T-helper 2 cell (primary cell): ENCODE measurements around the gene DIS3L2.
"Not testable (repeated sequence)": the region's sequence is repeated elsewhere in the genome, so short reads cannot be mapped to it uniquely, and the experiment has no call there.

Source experiments
- DNase-seq, 5 experiments: peaks; one replicate each; pipeline versions ENCODE4 v3.0.0 to v3.0.0-alpha.2; 2012 to 2022

DIS3L2 gene

DNA sequence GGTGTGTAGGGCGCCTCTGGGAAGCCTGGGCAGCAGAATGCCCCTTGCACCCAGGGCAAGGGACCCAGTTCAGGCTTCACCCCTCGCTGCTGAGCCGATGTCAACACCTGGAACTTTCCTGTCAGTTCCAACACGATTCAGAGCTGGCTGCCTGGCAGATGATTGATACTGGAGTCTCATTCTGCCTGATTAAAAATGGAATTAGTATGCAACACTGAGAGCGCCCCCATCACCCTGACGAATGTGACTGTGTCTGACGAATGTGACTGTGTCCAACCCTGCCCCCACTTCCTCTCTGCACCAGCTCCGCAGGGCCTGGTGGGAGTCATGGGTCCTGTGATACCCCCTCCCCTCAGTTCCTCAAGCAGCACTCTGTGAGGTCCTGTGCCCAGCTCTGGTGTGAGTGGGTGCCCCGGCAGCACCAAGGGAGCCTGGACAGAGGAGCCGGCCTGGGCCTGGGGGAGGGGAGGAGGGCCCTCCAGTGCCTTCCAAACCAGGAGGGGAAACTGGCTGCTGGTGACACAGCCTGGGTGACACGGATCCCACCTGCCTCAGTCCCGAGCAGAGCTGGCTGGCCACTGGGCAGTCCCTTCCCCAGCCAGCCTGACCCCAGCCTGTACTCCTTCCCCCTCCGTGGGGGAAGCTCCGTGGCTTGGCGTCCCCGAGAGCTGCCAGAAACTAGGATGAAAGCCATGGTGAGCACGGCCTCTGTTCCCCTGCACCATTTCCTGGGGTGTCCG is 375.6 kb downstream of the DIS3L2 start:
- no peak for DNase-seq

DNA sequence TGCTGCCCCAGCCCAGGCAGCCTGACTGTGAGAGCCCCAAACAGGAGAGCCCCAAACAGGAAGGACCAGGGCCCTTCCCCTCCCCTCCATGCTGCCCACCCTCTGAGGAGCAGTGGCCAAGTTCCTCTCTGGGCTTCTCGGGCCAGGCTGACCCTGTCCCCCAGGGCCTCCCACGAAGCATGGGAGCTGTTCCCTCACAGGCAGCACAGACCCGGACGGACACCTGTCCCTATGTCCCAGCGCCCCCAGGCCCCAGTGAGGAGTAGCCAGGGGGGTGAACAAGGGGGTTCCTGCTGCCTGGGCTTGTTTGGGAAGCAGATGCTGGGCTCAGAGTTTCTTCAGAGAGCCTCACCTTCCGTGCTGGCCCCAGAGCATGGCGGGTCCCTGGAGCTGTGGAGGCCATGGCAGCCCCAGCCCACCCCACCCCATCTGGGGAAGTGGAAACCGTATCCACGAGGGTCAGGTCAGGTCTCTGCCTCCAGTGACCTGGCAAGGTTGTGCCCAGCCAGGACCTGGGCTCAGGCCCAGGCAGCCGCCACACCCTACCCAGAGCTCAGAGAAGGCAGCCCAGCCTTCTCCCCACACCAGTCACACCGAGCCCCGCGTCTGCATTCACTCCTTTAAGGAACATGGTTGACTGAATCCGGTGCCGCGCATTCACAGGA is 376.7 kb downstream of the DIS3L2 start:
- not testable (repeated sequence) for DNase-seq

DNA sequence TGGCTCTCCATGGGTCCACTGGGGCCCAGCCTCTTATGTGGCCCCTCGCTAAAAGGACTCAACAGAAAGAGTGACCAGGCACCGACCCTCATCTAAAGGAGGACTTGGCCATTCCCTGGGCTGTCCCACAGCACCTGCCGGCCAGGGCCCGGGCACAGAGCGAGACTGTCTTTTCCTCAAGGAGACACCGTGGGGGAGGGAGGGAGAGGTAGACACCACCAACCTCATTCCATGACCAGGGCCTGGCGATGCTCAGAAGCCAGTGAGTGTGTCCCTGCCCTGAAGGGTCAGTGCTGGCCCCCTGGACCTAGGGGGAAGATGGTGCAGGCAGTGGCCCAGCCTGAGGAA is 377.2 kb downstream of the DIS3L2 start:
- DNase-seq, result no peak

DNA sequence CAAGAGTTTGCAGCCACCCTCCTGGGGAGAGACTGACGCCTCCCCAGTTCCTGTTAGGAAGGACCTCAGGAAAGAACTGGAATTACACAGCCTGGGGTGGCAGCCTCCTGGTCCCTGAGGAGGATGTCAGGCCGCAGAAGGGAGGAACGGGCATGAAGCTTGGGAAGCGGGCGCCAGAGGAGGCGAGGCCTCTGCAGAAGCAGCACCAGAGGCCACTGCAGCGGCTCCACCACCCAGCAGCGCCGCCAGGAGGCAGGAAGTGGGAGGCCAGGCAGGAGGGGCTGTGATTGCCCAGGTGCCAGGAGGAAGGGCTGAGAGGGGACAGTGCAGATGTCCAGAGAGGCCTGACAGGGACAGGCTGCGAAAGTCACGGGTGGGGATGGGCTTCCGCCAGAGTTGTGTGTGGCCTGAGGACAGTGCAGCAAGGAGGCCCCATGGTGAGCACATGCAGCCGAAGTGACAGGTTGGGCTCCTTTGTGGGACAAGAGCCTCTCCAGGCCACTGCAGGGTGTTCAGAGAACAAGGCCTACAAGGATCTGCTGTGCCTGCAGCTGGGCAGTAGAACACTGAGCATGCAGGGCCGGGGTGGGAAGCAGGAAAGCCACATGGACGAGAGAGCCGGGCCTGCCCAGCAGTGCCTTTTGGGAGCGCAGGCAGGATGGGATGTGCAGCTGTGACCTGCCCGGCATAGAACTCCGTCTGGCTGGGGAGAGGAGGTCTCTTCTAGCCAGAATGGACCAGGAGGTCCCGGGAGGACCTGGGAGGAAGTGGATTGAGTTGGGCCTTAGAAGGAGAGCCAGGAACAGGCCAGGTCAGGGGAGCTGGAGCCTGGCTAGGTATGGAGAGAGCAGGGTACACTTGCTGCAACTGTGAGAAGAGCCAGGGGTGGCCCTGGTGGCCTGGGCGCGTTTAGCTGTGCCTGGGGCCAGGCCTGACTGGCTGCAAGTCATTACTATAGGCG is 377.9 kb downstream of the DIS3L2 start:
- DNase-seq, result no peak

DNA sequence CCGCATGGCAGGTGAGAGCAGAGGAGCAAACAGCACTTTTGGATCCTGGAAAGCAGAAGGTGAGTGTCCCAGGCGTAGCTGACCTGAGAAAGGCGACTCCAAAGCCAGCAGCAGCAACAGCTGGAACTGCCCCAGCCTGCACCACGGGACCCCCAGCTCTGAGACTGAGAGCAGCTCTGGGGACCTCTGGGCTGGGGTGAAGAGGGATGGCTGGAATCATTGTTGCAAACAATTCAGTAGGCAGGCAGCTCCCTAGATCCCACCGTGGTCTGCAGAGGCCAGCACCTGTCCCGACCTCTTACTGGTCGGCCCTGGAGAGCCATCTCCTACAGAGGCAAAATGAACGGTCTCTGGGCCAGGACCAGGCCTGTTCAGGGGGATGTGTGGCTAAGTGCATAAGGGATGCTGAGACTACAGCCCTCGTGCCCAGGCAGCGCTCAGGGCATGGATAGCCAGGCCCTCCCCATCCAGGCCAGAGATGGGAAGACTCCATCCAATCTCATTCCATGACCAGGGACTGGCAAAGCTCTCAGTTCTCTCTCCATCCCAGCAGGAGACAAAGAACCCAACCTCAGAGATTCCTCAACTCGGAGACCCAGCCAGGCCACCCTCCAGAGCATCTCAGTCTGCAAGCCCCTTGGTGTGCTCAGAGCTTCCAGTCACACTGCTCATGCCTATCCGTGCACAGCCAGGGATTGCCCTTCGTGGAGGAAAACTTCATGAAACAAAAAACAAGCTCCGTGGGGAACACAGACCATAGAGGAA is 378.8 kb downstream of the DIS3L2 start:
- DNase-seq, result no peak

DNA sequence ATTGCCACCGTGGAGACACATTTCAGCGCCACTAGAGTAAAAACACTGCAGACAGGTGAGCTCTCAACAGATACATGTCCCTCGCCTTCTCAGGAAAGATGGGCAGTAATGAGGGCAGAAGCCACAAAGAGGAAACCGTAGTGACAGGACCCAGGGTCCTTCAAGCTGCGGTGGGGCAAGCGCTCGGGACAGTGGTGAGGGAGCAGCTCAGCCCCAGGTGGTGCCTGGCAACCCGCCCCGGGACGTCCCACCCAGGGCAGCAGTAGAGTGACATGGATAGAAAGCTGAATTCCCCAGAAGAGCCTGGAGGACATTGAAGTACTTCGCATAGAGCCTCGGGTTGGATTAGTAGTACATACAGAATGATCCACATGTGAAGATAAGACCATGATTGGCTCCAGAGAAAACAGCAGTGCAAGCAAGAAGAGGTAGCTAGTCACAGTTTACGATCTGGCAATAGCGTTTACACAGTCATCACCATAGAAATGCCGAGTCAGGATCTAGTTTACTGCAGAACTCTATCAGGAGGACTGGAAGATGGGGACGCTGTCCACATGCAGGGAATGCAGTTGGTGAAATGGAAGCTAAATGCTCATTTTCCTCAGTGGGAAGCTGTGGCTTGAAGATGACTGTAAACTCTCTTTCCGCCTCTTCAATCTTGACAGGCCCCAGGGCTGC is 379.7 kb downstream of the DIS3L2 start:
- DNase-seq, result no peak

DNA sequence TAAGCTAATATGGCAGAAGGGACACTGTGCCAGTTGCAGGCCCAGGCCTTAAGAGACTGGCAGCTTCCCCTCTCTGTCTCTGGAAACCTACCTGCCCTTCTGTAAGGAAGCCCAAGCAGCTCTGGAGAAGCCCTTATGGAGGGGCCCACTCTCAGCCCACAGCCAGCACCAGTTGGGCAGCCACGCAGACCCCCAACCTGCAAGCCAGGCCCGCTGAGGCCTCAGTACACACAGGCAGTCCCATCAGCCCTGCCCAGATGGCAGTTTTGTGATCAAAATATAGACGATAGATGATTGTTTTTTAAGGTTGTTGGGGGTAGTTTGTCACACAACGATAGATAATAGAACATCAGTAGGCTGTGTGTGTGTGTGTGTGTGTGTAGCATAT is 380.2 kb downstream of the DIS3L2 start:
- no peak for DNase-seq

DNA sequence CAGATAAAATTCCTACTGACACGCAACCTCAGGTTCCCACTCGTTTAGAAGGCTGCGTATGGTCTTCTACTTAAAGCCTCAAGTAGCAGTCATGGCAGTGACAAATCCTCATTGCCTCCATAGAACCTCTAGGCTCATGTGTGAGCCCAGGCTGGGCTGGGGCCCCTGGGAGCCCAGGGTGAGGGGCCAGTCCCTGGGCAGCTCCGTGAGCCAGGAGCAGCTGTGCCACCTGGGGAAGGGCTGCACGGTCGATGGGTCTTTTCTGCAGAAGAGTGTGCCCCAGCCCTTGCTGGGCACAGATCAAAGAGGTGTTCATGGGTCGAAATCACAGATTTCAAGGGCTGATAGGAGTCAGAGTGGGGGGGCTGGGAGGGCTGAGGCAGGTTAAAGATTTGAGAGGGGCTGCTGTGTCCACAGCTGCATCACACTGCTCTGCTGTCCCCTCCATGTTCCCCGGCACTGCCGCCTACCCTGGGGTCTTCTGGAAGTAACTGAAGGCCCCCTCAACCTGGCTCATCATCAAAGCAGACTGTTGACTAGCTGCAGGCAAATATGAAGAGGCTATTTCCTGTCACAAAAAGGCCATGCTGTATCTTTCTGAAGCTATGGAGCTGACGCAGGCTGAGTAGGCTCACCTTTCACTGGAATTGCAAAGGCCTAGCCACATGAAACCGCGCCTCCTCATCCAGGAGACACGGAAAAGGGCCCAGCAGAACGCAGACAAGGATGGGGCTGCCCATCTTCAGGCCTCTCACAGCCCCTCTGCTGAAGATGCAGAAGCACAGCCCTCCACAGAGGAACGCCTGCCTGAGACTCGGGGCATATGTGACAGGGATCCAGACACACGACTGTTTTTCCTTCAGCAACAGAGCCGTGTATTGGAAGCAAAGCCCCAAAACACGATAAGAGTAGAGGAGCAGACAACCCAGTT is 381.4 kb downstream of the DIS3L2 start:
- peak in 1 of 5 experiments; percentile 1 for DNase-seq

DNA sequence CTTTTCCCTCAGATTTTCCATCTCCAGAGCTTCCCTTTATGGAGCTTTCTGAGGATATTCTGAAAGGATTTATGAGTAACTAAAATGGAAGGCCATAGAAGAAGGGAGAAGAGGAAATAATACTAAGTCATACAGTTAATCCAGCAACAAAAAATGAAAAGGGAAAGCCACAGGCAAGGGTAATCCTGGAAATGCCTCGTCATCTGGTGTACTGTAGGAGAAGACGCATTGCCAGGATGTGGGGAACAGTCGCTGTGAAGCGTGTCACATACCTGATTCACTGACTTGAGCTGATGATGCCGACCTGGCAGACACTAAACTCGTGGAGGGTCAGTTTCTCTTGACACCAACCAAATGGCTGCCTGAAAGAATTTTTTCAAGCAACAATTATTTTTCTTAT is 382.3 kb downstream of the DIS3L2 start:
- DNase-seq, result no peak

DNA sequence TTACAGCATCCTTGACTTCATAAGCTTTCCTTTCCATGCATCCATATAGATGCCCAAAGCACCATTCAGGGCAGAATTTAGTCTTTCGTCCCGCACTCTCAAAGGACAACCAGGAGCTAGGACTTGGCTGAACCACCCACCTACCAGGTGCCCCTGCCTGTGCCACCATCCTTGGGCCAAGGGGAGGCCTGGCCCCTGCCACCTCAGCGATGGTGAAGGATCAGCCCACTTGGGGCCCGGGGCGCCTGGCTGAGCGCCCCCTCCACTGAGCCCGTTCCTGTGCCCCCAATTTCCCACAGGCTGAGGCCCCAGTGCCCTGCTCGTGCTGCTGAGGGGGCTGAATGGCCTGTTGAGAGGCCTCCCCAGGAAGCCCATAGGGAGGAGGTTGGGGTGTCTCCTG is 383.7 kb downstream of the DIS3L2 start:
- DNase-seq, result peak in 1 of 5 experiments; percentile 1

DNA sequence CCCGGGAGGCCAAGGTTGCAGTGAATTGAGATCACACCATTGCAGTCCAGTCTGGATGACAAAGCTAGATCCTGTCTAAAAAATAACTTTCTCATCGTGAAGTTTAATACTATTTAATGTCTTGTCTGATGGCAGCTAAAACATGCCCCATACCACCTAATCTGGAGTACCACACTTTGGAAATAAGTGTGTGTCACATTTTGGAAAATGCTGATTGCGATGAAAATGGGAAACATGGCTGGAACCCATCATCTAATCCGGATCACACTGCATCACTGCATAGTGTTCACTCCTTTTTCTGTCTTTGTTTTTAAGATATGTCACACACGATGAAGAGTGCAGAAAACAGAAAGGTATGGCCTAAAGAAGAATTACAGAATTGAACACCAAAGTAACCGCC is 385.9 kb downstream of the DIS3L2 start:
- DNase-seq, result no peak

DNA sequence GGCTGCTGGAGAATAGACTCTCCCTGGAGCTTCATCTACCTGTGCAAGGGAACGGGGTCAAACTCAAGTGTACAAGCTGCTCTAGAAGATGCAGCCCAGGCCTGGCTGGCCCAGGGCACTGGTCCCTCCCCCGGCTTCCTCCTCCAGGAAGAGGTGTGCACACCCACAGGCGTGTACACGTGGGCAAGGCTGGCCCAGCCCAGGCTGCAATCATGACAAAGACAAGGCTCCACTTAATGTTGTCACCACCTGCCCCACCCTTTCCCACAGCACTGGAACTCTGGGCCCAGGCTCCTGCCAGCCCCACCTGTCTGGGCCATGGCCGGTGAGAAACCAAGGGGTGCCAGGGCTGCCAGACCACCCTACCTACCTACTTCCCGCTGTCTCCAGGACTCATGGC is 387.4 kb downstream of the DIS3L2 start:
- DNase-seq, result peak in 1 of 5 experiments; percentile 26

DNA sequence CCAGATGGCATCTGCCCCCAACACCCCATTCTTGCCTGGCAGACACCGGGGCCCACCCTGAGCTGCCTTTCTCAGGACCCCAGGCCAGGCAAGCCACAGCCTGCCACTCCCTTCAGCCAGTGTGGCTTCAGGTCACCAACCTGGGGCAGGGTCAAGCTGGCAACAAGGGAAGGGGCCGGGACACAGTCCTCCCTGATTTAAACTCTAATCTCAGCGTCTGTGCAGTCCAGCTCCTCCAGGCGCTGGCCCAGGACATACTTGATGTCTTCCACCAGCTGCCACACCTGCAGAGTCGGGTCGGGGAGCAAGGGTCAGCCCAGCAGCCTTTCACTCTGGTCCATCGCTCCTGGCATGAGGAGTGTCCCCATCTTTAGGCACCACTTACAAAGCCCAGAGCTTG is 388.0 kb downstream of the DIS3L2 start:
- DNase-seq, result no peak

DNA sequence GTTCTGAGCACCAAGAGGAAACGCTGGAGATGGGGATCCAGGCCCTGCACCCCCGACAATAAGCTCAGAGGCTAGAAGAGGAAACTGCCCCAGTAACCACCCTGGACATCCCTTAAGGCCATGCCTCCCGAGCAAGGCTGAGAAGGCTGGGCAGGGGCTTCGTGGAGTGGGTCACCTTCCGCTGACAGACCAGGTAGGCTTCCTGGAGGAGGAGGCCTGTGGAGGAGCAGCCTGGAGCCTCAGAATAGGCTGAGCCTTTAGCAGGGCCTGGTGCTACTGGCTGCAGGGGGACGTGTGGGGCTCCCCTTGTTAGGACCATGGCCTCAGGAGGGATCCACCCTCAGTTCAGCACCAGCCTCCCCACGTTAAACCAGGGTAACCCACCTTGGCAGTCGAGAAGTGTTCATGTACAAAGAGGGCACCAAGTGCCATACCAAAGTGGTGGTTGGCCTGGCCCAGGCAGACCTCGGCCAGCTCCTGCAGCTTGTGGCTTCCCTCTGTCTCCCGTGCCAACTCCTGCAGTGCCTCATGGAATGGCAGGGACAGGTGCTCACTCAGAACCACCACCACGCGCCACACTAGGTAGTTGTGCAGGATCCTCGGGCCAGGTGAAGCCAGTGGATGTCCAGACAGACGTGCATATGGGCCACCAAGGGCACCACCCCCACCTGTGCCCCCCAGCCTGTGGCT is 388.6 kb downstream of the DIS3L2 start:
- DNase-seq, result no peak

DNA sequence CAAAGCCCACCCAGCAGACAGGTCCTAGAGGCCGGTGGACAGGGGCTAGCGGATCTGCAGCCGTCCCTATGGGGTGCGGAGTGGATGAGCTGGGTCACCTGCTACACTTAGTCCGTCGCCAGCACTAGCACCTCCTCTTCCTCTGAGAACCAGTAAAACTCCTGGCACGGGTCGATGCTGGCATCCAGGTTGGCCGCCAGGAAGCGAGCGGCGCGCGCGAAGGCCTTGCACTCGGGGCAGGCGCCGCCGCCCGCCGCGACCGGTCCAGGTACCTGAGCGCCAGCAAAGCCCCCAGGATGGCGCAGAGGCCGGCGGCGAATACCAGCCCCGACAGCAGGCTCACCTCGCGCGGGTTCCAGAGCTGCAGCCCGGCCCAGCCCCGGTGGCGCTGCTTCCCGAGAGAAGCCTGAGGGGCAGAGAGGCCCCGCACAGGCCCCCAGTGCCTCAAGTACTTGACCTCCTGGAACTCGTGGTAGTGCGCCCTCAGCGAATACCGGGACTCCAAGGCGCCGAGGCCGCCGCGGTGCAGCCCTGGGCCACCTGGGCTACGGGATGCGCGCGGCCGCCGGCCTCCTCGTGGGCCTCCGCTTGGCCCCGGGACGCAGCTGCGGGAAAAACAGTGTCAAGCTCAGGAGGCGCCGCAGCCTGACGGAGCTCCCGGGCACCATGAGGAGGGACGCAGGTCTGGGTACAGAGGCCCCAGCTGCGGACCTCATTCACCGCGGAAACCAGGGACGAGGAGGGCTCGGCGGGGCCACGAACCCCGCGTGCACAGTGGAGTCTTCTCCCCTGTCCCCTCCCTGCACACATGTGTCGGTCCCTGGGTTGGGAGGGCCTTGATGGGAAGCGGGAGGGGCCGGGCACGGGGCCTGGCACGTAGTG is 389.5 kb downstream of the DIS3L2 start:
- no peak for DNase-seq

DNA sequence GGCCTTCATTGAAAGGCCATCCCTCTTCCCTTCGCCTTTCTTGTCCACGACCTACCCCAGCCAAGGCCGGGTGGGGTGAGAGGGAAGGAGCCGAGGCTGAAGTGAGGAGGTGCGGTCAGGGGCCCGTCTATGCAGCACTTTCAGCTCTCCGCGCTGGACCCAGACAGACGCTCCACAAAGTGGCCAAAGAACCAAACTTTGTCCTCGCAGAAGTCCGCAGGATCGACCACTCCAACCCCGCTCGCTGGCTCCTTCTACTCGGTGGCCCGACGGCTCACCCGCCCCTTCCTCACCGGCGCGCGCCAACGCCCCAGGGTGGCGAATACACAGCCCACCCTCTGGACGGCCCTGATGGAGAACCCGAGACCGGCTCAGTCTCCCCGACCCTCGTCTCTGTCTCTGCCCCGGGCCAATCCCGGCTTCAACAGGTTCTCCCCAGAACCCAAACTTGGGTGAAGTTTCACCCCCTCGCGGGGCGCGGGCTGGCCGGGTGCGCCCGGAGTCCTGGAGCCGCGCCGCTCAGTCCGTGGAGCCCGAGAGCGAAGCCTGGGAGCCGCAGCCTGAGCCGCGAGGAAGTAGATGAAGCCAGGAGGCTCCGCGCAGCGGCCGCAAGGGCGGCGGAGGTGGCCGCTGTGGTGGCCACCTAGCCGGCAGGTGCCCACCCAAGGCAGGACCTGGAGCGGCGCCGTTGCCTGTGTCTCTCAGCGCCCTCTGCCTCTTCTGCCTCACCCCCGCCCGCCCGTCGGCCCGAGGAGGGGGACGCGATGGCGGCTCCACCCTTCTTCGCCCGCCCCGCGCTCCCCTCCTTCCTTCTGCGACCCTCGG is 390.4 kb downstream of the DIS3L2 start:
- DNase-seq, result no peak

DNA sequence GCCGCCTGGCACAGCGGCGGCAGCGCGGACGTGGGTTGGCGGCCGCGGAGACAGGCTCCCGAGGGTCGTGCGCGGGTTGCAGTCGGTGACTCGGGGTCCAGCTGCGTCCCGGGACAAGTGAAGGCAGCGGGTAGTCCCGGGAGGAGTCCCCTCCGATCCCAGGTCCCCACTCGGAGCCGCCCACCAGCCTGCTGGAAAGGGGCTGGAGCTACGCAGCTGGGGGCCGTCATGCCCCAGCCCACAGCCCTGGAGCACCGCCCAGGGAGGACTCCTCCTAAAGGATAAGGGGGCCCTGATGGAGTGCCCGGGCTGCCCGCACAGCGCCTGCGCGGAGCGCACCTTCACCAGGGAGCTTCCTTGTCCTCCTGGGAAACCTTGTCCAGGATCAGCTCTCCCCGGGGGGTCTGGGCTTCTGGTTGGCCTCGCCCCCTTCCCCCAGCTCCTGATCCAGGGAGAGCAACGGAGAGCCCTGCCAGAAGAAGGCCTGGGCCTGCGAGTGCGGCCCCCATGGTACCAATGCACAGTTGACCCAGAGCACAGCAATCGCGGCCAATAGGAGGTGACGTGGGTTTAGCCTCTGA is 391.1 kb downstream of the DIS3L2 start:
- no peak for DNase-seq

DNA sequence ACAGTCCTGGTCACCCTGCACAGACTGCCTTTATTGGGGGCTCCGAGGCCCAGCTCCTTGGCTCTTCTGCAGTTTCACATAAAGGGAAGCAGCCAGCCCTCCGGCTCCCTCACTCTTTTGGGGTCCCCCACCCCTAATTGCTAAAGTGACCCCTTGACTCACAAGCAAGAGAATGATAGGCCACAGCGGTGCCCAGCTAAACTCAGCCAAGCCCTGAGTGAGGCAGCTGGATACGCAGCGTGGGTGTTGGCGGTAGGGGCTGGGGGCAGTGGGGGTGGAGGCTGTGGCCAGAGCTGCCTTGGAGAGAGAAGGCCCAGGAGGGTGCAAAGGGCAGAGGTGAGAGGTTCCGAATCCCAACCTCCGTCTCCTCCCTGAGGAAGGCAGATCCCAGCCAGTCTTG is 391.6 kb downstream of the DIS3L2 start:
- no peak for DNase-seq
